GM20000 (cell line): ENCODE data around the gene ARVCF.

Experiments used
- DNase-seq: peaks from one replicate; pipeline ENCODE4 v3.0.0; 2012; ENCODE audit warnings: low spot score
- TF ChIP-seq, protein P1 (sequence below): IDR thresholded peaks from 2 replicates; pipeline ENCODE4 v1.5.1; 2012; ENCODE audit warnings: mild to moderate bottlenecking, control low read depth; ENCODE audit errors: extremely low read depth, missing control alignments

ARVCF gene

DNA sequence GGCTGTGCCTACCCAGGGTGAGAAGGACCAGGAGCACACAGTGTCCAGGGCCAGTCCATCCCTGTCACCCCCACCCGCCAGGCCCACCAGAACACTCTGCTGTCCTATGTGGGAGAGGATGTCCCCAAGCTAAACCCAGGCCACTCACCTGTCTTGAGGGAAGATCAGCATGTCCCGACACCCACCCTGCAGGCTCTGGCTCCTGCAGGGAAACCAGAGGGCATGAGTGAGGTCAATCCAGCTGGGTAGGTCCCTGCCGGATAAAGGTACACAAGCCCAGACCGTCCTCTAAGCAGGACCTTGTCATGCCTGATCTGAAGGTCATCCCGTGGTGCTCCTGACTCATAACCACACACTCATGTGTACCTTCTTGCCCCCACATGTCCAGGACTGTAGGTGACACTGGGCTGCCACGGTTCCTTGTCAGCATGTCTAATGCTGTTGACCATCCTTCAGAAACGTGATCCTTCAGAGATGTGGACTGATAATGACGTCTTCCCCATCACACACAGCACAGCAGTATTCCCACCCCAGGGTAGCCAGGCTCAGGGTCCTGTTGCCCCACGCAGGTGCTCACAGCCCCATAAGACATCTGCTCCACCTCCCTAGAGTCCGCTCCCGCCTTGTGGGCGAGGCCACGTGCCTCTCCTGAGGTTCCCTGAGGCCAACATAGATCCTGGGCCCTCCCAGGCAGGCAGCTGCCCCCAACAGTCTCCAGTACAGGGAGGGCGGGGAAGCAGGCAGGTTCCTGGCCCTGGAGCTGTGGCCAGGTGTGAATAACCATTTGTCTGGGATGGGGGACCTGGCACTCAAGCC, 6.1 kb downstream of the ARVCF start:
- TF ChIP-seq, protein P1, sequence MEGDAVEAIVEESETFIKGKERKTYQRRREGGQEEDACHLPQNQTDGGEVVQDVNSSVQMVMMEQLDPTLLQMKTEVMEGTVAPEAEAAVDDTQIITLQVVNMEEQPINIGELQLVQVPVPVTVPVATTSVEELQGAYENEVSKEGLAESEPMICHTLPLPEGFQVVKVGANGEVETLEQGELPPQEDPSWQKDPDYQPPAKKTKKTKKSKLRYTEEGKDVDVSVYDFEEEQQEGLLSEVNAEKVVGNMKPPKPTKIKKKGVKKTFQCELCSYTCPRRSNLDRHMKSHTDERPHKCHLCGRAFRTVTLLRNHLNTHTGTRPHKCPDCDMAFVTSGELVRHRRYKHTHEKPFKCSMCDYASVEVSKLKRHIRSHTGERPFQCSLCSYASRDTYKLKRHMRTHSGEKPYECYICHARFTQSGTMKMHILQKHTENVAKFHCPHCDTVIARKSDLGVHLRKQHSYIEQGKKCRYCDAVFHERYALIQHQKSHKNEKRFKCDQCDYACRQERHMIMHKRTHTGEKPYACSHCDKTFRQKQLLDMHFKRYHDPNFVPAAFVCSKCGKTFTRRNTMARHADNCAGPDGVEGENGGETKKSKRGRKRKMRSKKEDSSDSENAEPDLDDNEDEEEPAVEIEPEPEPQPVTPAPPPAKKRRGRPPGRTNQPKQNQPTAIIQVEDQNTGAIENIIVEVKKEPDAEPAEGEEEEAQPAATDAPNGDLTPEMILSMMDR, result no peak
- DNase-seq, result no peak

DNA sequence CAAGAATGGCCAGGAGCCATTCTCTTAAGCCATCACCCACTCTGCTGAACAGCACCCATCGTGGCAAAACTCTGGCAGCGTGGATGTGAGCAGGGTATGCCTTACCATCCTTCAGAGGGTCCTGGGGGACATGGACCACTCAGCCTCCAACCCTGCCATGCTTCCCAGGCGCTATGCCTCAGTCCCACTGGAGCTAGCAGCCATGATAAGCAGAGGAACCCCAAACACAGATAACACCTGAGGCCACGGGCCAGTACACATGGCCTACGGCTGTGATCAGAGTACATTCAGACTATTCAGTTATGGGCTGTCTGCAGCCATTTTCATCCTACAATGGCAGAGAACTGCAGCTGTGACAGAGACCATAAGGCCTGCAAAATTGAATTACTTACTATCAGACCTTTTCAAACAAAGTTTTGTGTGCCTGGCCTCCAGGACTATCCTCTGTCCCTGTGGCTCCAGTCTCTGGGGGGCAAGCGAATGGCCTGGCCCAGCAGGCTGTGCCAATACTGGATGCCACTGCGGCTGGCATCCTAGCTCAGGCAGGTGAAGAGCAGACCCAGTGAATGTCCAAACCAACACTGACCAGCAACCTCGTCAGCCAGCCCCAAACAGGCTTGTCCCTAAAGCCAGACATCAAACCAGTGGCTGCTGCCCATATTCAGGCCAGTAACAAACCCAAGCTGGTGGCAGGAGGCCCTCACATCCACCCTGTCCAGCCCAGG, 6.9 kb downstream of the ARVCF start:
- TF ChIP-seq, protein P1, result no peak
- no peak for DNase-seq

DNA sequence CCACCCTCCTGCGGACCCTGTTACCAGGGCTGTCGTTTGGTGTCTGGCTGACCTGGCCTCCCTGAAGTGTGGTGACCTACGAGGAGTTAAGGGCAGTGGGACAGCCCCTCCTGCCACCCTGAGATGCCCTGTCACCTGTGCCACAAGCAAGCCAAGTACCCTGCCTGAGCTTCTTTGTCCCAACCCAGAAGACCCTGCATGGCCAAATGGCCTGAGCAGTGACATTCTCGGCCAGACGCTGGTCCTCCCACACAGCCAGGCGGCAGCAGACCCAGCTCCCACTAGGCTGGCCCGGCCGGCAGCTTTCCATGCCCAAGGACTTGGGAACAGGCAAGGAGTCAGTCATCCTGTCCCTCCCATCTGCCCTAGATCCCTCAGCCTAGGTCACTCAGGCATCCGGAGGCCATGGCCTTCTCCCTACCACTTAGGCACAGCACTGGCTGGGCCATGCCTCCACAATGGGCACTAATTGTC, 7.6 kb downstream of the ARVCF start:
- no peak for DNase-seq
- TF ChIP-seq, protein P1, result no peak

DNA sequence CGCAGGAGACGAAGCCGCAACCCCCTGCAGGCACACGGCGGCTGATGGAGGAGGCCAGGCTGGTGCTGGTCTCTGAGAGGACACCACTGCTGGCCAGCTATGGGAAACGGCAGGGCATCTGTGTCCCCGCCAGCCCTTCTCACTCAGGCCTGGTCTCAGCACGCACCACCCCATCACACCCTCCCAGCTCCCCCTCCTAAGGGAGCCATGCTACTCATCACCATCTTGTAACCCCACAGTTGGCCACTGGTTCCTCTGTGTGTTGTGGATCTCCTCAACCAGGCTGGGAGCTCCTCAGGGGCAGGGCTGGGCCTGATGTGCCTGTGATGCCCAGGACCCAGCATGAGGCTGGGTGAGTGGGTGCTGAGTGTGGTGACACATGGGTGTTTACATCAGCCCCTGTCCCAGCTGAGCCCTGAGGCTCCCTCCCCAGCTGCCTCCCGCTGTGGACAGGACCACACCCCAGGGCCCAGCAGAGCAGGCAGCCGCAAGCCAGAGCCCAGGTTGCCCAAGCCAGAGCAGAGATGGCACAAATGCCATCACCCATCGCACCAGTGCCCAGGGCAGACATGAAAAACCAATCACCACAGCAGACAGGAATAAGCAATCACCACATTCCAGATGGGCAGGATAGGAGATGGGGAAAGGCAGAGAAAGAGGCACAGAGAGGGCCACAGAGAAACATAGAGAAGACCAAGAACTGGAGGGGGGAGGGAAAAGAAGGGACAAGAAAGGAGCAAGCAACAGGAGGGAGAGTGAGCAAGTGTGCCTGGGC, 8.2 kb downstream of the ARVCF start:
- TF ChIP-seq, protein P1, result no peak
- DNase-seq, result no peak

DNA sequence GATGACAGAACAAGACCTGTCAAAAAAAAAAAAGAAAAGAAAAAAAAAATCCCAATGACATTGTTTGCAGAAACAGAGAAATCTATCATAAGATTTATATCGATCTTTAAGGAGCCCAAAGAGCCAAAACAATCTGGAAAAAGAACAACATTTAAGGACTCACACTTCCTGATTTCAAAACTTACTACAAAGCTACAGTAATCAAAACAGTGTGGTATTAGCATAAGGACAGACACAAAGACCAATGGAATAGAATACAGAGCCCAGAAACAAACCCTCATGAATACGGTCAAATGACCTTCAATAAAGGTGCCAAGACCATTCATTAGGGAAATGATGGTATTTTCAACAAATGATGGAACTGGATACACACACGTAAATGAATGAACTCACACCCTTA, 12.2 kb downstream of the ARVCF start:
- TF ChIP-seq, protein P1, result no peak
- no peak for DNase-seq

DNA sequence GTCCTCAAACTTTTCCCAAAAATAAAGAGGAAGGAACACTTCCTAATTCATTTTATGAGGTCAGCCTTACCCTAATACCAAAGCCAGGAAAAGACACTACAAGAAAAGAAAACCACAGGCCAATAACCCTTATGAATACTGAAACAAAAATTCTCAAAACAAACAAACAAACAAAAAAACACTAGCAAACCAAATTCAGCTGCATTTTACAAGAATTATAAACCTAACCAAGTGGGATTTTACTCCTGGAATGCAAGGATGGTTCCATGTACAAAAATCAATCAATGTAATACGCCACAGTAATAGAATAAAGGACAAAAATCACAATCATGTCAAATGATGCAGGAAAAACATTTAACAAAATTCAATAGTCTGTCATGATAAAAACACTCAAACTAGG, 13.3 kb downstream of the ARVCF start:
- TF ChIP-seq, protein P1, result no peak
- DNase-seq, result no peak
